Fibroblast of pulmonary artery (primary cell): ENCODE data around the gene SPDL1.
A peak's percentile ranks its signal among the peaks of the same experiment; 100 is the strongest.

Source experiments
- DNase-seq: peaks from one replicate; pipeline ENCODE4 v3.0.0-alpha.2; 2010; ENCODE audit warnings: low read depth
- H3K4me3 ChIP-seq: replicated peaks from 2 replicates; pipeline ENCODE4 v1.5.1; 2011; ENCODE audit warnings: low read depth, mild to moderate bottlenecking, control low read depth, low read length, moderate library complexity
- TF ChIP-seq, protein P1 (sequence below): IDR thresholded peaks from 2 replicates; pipeline ENCODE4 v1.5.1; 2011; ENCODE audit warnings: mild to moderate bottlenecking, control low read depth, low read length, inconsistent platforms; ENCODE audit errors: missing control alignments

Gene SPDL1

DNA sequence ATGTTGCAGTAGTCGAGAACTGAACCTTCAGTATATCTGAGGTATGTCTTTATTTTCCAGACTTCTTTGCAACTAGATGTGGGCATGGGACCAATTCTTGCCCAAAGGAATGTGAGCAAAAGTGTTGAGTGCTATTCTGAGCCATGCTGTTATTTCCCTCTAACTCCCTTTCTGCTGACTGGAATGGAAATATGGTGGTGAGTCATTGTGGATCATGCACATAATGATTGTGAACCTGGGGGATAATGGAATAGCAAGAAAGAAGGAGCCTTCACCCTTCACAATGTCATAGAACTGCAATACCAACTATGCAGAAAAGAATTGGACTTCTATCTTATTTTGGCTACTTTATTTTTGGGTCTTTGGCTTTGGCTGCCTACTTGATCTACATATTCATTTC, 43.2 kb downstream of the SPDL1 start:
- TF ChIP-seq, protein P1, sequence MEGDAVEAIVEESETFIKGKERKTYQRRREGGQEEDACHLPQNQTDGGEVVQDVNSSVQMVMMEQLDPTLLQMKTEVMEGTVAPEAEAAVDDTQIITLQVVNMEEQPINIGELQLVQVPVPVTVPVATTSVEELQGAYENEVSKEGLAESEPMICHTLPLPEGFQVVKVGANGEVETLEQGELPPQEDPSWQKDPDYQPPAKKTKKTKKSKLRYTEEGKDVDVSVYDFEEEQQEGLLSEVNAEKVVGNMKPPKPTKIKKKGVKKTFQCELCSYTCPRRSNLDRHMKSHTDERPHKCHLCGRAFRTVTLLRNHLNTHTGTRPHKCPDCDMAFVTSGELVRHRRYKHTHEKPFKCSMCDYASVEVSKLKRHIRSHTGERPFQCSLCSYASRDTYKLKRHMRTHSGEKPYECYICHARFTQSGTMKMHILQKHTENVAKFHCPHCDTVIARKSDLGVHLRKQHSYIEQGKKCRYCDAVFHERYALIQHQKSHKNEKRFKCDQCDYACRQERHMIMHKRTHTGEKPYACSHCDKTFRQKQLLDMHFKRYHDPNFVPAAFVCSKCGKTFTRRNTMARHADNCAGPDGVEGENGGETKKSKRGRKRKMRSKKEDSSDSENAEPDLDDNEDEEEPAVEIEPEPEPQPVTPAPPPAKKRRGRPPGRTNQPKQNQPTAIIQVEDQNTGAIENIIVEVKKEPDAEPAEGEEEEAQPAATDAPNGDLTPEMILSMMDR, result no peak
- no peak overlapping the region for H3K4me3 ChIP-seq
- peak; percentile 96 for DNase-seq

DNA sequence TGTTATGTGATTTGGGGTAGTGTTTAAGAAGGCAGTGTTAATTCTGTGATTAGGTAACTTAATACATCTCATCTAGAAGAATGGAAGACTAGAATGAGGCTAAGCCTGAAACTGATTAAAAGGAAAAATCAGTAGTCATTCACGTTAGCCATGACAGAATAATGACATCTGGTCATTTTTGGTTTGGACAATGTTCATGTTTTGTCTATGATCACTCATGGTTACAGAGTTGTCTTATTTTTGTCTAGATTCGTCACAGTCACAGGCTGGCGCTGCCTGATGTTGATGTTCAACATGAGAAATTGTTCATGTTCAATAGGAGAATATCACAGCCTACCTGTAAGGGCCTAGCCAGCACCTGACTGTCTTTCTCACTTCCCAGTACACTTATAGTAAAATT, 44.0 kb downstream of the SPDL1 start:
- no peak for DNase-seq
- H3K4me3 ChIP-seq, result no peak overlapping the region
- TF ChIP-seq, protein P1, result no peak

DNA sequence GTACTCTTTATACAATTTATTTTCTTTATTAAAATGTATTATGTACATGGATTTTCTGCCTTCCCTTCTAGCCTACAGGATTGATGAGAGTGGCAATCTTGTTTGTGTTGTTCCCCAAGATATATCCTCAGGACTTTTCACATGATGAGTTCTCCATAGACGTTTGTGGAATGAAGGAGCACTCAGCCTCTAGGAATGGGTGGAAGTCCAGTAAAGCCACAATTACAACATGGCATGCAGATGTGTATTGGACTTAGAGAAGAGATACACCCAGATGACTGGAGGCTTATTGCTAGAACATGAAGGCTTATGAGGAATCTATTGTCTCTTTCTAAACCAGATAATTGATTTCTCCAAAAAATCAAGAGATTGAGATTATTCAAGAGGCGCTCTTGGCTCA, 45.3 kb downstream of the SPDL1 start:
- TF ChIP-seq, protein P1, result no peak
- no peak for DNase-seq
- no peak overlapping the region for H3K4me3 ChIP-seq

DNA sequence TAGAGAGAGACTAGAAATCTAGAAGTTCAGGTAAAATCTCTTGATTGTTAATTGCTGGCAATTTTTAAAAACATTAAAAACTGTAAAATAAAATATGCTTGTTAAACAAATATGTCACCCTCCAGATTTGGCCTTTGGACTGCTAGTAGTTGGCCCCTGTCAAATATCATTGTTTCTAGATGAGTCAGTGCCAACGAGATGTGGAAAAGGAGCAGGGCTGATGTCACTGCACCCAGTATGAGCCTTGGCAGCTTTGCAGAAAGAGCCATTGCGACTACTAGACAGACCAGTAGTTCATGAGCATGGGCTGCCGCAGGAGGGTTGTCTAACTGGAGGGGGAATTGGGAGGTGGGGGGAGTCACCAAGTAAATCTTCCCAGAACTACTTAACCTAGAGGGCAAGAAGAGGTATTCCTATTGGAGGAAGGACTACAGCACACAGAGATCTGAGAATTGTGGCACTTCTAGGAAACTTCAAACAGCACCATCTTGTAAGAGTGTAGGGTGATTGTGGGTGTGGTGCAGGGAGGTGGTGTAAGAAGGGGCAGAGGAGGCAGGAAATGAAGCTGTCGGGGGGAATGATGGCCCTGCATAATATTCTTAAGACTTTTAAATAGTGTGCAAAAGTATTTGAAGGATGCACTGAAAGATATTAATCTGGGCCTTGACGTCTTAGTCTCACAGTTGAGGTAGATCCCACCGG, 46.4 kb downstream of the SPDL1 start:
- TF ChIP-seq, protein P1, result no peak
- no peak overlapping the region for H3K4me3 ChIP-seq
- DNase-seq, result peak; percentile 84

DNA sequence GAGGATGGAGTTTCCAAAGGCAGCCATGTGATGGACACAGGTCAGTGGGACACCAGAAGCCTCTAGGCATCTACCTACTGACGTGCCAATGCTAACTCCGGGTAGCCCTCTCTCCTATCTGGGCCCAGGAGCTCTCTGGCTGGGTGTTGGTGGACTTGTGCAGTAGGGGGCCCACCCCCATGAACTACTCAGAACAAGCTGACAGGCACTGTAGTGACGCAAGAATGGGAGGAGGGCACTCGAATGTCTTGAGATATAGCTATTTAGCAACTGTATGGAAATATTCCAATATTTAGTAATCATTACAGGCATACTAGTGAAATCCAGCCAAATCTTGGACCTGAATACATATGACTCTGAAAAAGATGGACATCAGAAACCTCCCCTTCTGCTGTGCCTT, 47.8 kb downstream of the SPDL1 start:
- H3K4me3 ChIP-seq, result no peak overlapping the region
- TF ChIP-seq, protein P1, result no peak
- DNase-seq, result peak; percentile 83

DNA sequence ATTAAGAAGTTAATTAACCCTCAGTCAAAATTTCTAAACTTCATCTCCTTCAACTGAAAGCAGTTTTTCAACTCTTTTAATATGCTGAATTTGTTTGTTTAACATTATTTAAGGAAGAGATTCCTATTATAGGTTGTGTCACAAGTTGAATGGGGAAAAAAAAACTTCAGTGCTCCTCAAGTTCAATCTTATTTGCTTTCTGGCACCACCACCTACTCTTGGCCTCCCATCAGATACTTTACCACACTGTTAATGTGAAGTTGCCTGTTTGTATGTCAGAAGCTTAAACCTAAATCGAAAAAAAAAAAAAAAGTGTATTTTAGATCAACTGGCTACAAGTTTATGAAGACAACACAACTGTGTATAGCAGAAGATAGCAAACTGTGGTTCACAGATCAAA, 49.4 kb downstream of the SPDL1 start:
- DNase-seq, result no peak
- TF ChIP-seq, protein P1, result no peak
- no peak overlapping the region for H3K4me3 ChIP-seq

DNA sequence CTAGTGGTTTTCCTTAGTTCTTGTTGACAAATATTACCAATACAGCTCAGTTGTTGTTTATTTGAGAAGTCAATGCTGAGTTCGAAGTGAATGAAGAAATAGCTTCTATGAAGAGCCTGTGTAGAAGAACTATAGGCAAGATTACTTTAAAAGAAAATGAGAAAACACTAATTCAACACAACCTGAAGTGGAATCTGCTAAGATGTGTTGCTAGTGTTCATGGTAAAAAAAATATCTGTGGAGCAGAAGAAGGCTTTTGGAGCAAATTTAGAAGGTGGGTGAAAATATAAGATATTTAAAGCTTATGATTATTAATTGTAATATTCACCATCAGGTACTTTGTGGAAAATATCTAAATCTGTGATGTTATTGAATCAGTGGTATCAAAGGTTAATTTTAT, 51.0 kb downstream of the SPDL1 start:
- TF ChIP-seq, protein P1, result no peak
- DNase-seq, result no peak
- H3K4me3 ChIP-seq, result no peak overlapping the region
